ENCODE data around the gene ERG28. TPM values are rescaled to one million over a fixed set of nuclear protein-coding genes. Genes with fewer than 3 reads are reported as not detected.
A peak's percentile ranks its signal among the peaks of the same experiment; 100 is the strongest.

Gene ERG28
- total and polyA plus RNA-seq, 2 experiments from 2014 or later = 6.6 to 21.4 TPM

DNA sequence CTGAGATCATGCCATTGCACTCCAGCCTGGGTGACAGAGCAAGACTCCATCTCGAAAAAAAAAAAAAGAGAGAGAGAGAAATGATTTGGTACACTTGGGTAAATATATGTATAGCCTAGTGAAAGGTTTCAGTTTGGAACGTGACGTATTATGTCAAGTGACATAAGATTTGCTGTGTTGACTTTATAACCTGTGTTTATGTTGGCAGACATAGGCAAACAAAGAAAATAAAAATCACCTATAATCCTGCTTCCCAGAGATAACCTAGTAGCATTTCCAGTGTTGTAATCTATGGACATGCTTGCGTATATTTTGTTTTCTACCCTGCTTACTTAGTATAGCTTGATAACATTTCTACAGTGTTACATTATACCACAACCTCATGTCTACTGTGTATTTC is 16.7 kb downstream of the ERG28 start:
- 68 to 71% methylated on average over 4 of the region's 4 CpGs for WGBS, 2 experiments (ENCODE audit: low coverage in 1 of 2, low lambda C conversion rate in 2 of 2, missing lambda C conversion rate in 2 of 2)
- H3K4me1 ChIP-seq (ENCODE audit: insufficient read depth) = peaks cover 24% of the 10 kb centered on the region
- in situ Hi-C loops (cut with MboI) = loop anchor here (5.0 kb wide), 1 partner anchor 52 kb away; no protein-coding TSS in a partner anchor

GRCh38 chr14:75640876-75641275 is 19.8 kb downstream of the ERG28 start:
- DNase-seq = no peak
- no peaks in the 10 kb centered on the region for H3K36me3 ChIP-seq (ENCODE audit: low read depth)
- H3K27me3 ChIP-seq (replicated peaks; ENCODE audit: insufficient read depth) = no peaks in the 10 kb centered on the region
- H3K27ac ChIP-seq = no peak overlapping the region
- 55 to 61% methylated on average over 3 of the region's 3 CpGs for WGBS, 2 experiments (ENCODE audit: low coverage in 1 of 2, low lambda C conversion rate in 2 of 2, missing lambda C conversion rate in 2 of 2)
- no peak overlapping the region for H3K9ac ChIP-seq
- no peaks in the 10 kb centered on the region for H3F3A ChIP-seq (ENCODE audit: insufficient read depth)
- no peaks in the 10 kb centered on the region for H4K20me1 ChIP-seq (ENCODE audit: insufficient read depth)
- no peaks in the 10 kb centered on the region for H3K79me2 ChIP-seq (ENCODE audit: insufficient read depth)
- peaks cover 9% of the 10 kb centered on the region for H3K4me1 ChIP-seq (ENCODE audit: insufficient read depth)
- H2AFZ ChIP-seq = no peak overlapping the region
- in situ Hi-C loops (cut with MboI) = loop anchor here (5.0 kb wide), 1 partner anchor 49 kb away; no protein-coding TSS in a partner anchor
- H3K9me2 ChIP-seq (ENCODE audit: insufficient read depth) = no peaks in the 10 kb centered on the region
- H3K4me3 ChIP-seq = no peak overlapping the region
- no peaks in the 10 kb centered on the region for H3K9me3 ChIP-seq (ENCODE audit: low read depth)
- H3K4me2 ChIP-seq (ENCODE audit: unreplicated experiment) = no peak overlapping the region
- TF ChIP-seq EZH2 (IDR thresholded peaks at IDR 0.05; ENCODE audit: insufficient read depth, poor library complexity, severe bottlenecking) = no peak
- TF ChIP-seq EZH2phosphoT487 (IDR thresholded peaks at IDR 0.05; ENCODE audit: insufficient read depth, low read depth) = no peak

More for the DNA sequence above, 16.7 kb downstream of the ERG28 start:
- H3K36me3 ChIP-seq (ENCODE audit: low read depth) = no peaks in the 10 kb centered on the region
- H3K27me3 ChIP-seq (replicated peaks; ENCODE audit: insufficient read depth) = no peaks in the 10 kb centered on the region
- no peak for DNase-seq
- no peaks in the 10 kb centered on the region for H4K20me1 ChIP-seq (ENCODE audit: insufficient read depth)
- H3K4me2 ChIP-seq (ENCODE audit: unreplicated experiment) = no peak overlapping the region
- H3F3A ChIP-seq (ENCODE audit: insufficient read depth) = peaks cover 15% of the 10 kb centered on the region
- no peaks in the 10 kb centered on the region for H3K9me3 ChIP-seq (ENCODE audit: low read depth)
- no peak overlapping the region for H3K4me3 ChIP-seq
- no peak overlapping the region for H2AFZ ChIP-seq
- TF ChIP-seq EZH2phosphoT487 (IDR thresholded peaks at IDR 0.05; ENCODE audit: insufficient read depth, low read depth) = no peak
- TF ChIP-seq EZH2 (IDR thresholded peaks at IDR 0.05; ENCODE audit: insufficient read depth, poor library complexity, severe bottlenecking) = no peak
- no peaks in the 10 kb centered on the region for H3K79me2 ChIP-seq (ENCODE audit: insufficient read depth)
- no peak overlapping the region for H3K9ac ChIP-seq
- no peak overlapping the region for H3K27ac ChIP-seq
- no peaks in the 10 kb centered on the region for H3K9me2 ChIP-seq (ENCODE audit: insufficient read depth)

DNA sequence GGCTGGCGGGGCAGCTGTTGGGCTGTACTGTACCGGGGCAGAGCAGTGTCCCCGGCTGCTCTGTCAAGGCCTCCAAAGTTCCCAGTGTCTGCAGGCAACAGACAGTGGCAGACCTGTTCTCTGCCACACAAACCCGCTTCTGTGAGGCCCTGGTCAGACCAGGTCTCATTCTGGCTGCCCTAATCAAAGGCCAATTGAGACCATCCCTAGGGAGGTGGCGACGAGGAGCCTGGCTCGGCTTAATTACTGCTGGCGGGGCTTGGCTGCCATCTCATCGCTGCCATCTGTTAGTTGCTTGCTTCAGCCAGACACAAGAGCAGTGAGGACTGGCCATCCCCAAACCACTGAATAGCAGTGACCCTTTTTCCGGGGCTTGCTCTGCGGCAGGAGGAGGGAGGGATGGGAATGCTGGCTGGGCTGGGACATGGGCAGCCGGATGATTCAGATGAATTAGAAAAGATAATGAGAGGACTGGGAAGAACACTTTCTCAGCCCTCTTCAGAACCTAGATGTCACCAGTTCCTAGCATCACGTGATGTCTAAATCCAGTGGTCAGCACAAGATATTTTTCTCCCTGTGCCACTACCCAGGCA is 24.5 kb downstream of the ERG28 start:
- Histone ChIP-seq H3K27ac (no peak overlapping the region), H3K9me2 (ENCODE audit: insufficient read depth) (no peaks in the 10 kb centered on the region), H3K4me2 (ENCODE audit: unreplicated experiment) (peak overlapping the region; percentile 15), H3F3A (ENCODE audit: insufficient read depth) (no peaks in the 10 kb centered on the region), H3K4me3 (no peak overlapping the region), H3K9ac (no peak overlapping the region), H3K4me1 (ENCODE audit: insufficient read depth) (peaks cover 6% of the 10 kb centered on the region; the same call in 1 of the 2 replicates), H2AFZ (no peak overlapping the region), H3K36me3 (ENCODE audit: low read depth) (no peaks in the 10 kb centered on the region), H3K79me2 (ENCODE audit: insufficient read depth) (no peaks in the 10 kb centered on the region), H4K20me1 (ENCODE audit: insufficient read depth) (no peaks in the 10 kb centered on the region), H3K9me3 (ENCODE audit: low read depth) (no peaks in the 10 kb centered on the region), H3K27me3 (replicated peaks; ENCODE audit: insufficient read depth) (peaks cover 6% of the 10 kb centered on the region)
- in situ Hi-C loops (cut with MboI) = no loop called here
- TF ChIP-seq EZH2phosphoT487 (IDR thresholded peaks at IDR 0.05; ENCODE audit: insufficient read depth, low read depth) = no peak
- TF ChIP-seq EZH2 (IDR thresholded peaks at IDR 0.05; ENCODE audit: insufficient read depth, poor library complexity, severe bottlenecking) = no peak
- WGBS, 2 experiments (ENCODE audit: low coverage in 1 of 2, low lambda C conversion rate in 2 of 2, missing lambda C conversion rate in 2 of 2) = 31% methylated on average over 13 of the region's 13 CpGs
- DNase-seq = peak; percentile 55

DNA sequence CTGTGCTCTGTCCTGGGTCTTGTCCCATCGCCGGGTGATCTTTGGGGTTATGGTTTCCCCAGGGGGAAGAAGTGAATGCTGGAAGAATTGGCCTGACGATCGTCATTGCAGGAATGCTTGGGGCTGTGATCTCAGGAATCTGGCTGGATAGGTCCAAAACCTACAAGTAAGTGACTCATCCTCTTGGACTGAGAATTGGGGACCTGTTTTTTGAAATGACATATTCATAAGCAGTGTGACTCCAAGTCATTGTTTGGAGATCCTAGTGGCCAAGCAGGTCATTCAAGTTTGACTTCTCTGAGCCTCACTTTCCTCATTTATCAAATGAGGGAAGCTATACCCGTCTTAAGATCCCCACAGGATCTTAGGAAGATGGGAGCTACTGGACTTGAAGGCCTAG is 25.8 kb downstream of the ERG28 start:
- Histone ChIP-seq H3K27me3 (replicated peaks; ENCODE audit: insufficient read depth) (peaks cover 6% of the 10 kb centered on the region), H3K4me2 (ENCODE audit: unreplicated experiment) (no peak overlapping the region), H3K4me1 (ENCODE audit: insufficient read depth) (peaks cover 6% of the 10 kb centered on the region; the same call in 1 of the 2 replicates), H3K9me3 (ENCODE audit: low read depth) (no peaks in the 10 kb centered on the region), H2AFZ (no peak overlapping the region), H3K27ac (no peak overlapping the region), H3K79me2 (ENCODE audit: insufficient read depth) (no peaks in the 10 kb centered on the region), H3K9ac (no peak overlapping the region), H3K36me3 (ENCODE audit: low read depth) (no peaks in the 10 kb centered on the region), H3K9me2 (ENCODE audit: insufficient read depth) (no peaks in the 10 kb centered on the region), H3K4me3 (no peak overlapping the region), H3F3A (ENCODE audit: insufficient read depth) (no peaks in the 10 kb centered on the region), H4K20me1 (ENCODE audit: insufficient read depth) (no peaks in the 10 kb centered on the region)
- in situ Hi-C loops (cut with MboI) = no loop called here
- no peak for DNase-seq
- 72 to 73% methylated on average over 5 of the region's 5 CpGs for WGBS, 2 experiments (ENCODE audit: low coverage in 1 of 2, low lambda C conversion rate in 2 of 2, missing lambda C conversion rate in 2 of 2)
- TF ChIP-seq EZH2 (IDR thresholded peaks at IDR 0.05; ENCODE audit: insufficient read depth, poor library complexity, severe bottlenecking) (no peak), EZH2phosphoT487 (IDR thresholded peaks at IDR 0.05; ENCODE audit: insufficient read depth, low read depth) (no peak)
